HL-60/S4 (cell line): ENCODE data around the gene SLC10A7.

Experiments
- in situ Hi-C: fragments of 300-500 bp; cut with MboI; formaldehyde crosslinking; loops from 2 replicates; pipeline ENCODE4 v1.14.3; 2022; ENCODE audit warnings: low sequenced_read_pairs

The SLC10A7 gene

DNA sequence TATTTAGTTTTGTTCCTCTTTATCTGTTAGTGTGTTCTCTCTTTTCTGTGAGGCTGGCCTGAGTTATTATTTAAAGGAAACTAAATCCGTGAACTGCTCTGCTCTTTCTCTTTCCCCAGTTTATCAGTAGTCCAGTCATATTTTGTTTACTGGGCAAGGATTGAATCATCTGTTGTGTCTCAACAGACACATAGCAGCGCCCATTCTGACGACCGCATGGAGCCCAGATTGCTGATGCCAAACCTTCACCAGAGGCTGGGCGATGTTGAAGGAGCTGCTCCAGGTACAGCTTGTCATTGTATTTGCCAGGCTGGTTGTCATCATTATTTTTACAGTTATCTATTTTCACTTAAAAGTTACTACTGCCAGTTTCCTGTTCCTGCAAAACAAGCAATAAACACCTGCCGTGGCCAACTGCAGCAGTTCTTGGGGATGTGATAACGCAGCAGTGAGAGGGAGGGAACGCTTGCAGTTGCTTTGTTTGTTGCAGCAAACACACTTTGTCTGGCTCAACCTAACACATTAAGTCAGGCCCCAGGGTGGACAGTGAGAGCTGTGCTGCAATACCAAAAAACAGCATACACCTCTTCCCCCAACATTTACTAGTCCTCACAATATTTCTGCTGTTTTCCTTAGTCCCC lies 297.3 kb downstream of the SLC10A7 start:
- in situ Hi-C loops: no loop called here

DNA sequence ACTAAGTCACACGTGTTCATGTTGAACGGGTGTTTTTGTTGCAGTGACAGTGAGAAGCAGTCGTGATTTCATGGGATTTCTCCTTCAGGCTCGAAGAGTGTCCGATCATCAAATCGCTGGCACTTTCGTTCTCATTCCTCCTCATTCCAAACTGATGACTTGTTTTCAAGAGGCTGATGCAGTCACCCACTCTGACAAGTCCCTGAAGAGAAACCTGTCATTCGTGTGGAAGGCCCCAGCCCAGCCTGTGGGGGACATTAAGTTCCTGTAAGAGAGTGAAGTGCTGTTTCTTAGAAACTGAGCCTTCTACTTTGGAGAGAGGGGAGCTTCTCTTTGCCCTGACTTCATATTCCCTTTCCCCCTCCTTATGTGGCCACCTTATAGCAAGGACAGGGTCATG lies 299.4 kb downstream of the SLC10A7 start:
- in situ Hi-C loops: no loop called here

DNA sequence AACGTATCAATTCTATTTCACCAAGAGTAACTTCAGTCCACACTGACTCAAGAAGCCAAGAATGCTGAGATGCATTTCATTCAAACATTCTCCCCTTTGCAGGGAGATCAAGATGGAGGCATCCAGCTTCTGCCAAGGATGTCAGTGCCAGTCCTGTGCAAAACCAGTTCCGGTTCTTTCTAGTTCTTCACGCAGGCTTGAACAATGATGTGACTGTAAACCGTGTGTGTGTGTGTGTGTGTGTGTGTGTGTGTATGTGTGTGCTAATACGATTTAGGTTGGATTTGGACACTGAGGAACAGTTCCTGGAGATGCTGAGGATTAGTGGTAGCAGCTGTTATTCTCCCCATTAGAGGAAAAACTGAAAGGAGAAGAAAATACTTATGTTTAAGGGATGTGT lies 307.5 kb downstream of the SLC10A7 start, which contains the start of gene REELD1:
REELD1 (plus strand) TSS at position 301 of the 400 bp plus-strand sequence. CDS start 2,415 bp downstream, outside the sequence.
- in situ Hi-C loops: no loop called here

DNA sequence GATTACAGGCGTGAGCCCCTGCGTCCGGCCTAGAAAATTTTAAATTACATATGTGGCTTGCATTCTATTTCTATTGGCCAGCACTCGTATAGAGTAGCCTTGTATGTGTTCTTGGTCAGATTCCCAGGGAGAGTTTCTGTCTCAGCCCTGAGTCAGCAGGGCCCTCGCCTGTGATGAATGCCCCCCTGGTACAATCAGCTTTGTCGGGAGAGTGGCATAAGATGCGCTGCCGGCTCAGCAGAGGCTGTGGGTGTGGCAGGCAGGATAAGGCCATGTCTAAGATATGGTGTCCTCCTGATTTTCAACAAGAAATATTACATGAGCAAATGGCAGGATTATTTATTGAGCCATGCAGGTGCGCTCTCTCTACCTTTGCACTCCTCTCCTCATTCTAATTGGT lies 309.0 kb downstream of the SLC10A7 start:
- in situ Hi-C loops: no loop called here

GRCh38 chr4:146211440-146211839 lies 310.3 kb downstream of the SLC10A7 start:
- in situ Hi-C loops: no loop called here

- in situ Hi-C loops: no loop called here
Measured at GRCh38 chr4:146210890-146211289, 310.9 kb downstream of the SLC10A7 start.

GRCh38 chr4:146207410-146207809 lies 314.3 kb downstream of the SLC10A7 start:
- in situ Hi-C loops: no loop called here
